Lung (tissue), 13 donors: ENCODE data around the gene IFI6. TPM values are rescaled to one million over a fixed set of nuclear protein-coding genes. Genes with fewer than 3 reads are reported as not detected.

Experiments
- ATAC-seq: fragments of 200-7000 bp; cut with Tn5 transposase; one replicate; pipeline ENCODE4 v1.9.1; 2020; ENCODE audit warnings: moderate number of reproducible peaks; ENCODE audit not compliant: insufficient read depth, low FRiP score
- DNase-seq, 3 donors: peaks; one replicate each; pipeline ENCODE4 v3.0.0-alpha.2; 2013 to 2017
- H3K27ac ChIP-seq, 2 donors: one replicate each; pipeline ENCODE4 v1.5.1; 2013; ENCODE audit warnings: mild to moderate bottlenecking in 2 of 2, moderate library complexity in 2 of 2, control low read depth in 1 of 2, inconsistent platforms in 1 of 2, low read depth in 1 of 2, low read length in 1 of 2
- H3K27me3 ChIP-seq, 3 donors: one replicate each; pipeline ENCODE4 v1.5.1; 2013; ENCODE audit warnings: low read length in 2 of 3; ENCODE audit not compliant: control insufficient read depth in 3 of 3, insufficient read depth in 3 of 3
- H3K36me3 ChIP-seq, 4 donors: one replicate each; pipeline ENCODE4 v1.5.1; 2013; ENCODE audit warnings: low read length in 4 of 4, mild to moderate bottlenecking in 1 of 4, moderate library complexity in 1 of 4; ENCODE audit not compliant: control insufficient read depth in 4 of 4, insufficient read depth in 4 of 4
- H3K4me1 ChIP-seq, 5 donors: one replicate each; pipeline ENCODE4 v1.5.1; 2013; ENCODE audit warnings: low read length in 5 of 5, mild to moderate bottlenecking in 2 of 5, moderate library complexity in 1 of 5; ENCODE audit not compliant: control insufficient read depth in 5 of 5, insufficient read depth in 5 of 5
- H3K4me3 ChIP-seq: one replicate; pipeline ENCODE4 v1.5.1; 2013; ENCODE audit warnings: mild to moderate bottlenecking, control low read depth, moderate library complexity
- H3K9ac ChIP-seq, 2 donors: one replicate each; pipeline ENCODE4 v1.5.1; 2013; ENCODE audit warnings: low read length in 2 of 2, control low read depth in 1 of 2; ENCODE audit not compliant: insufficient read depth in 1 of 2
- H3K9me3 ChIP-seq, 4 donors: one replicate each; pipeline ENCODE4 v1.5.1; 2013; ENCODE audit warnings: low read length in 3 of 4, mild to moderate bottlenecking in 1 of 4, moderate library complexity in 1 of 4; ENCODE audit not compliant: control insufficient read depth in 4 of 4, insufficient read depth in 3 of 4
- CTCF ChIP-seq: IDR thresholded peaks from 2 replicates; pipeline ENCODE4 v1.5.1; 2012; ENCODE audit warnings: mild to moderate bottlenecking; ENCODE audit errors: control extremely low read depth, extremely low read depth
- WGBS, 2 donors: extraction: QIAGEN DNeasy Blood & Tissue Kit; methylation state at CpG; one replicate each; pipeline ENCODE4 v1.1.7; 2013; 5-methylcytosine and 5-hydroxymethylcytosine counted together
- polyA plus RNA-seq, 2 donors: library from polyadenylated mRNA; stranded (reverse); fragments of 200-250 nt; gene quantifications; one replicate each; pipeline ENCODE4 v1.2.1, GENCODE V29; 2013
- small RNA-seq: library from RNA; depleted of rRNA; stranded (forward); fragments of <200 nt; gene quantifications from one replicate; pipeline ENCODE3, GENCODE V24; 2014; ENCODE audit warnings: low replicate concordance
- total RNA-seq, 2 donors: library from RNA; depleted of rRNA in 1 of 2; stranded (reverse); fragments of >200 nt in 1 of 2; gene quantifications; one replicate each; pipeline ENCODE4 v1.2.1, GENCODE V29; 2014 to 2021
- donor health status: control.
- donor health status: control.
- donor health status: Bipolar disorder and iron deficiency.
- donor health status: healthy.
- donor health status: DM: yes; HTN: yes; CAD: no.

Gene IFI6
- total and polyA plus RNA-seq, 4 donors, result 36.0 to 383 (median 120) TPM

GRCh38 chr1:27618341-27619082 lies 53.5 kb downstream of the IFI6 start:
- Histone ChIP-seq H3K9me3 (peaks cover 0 to 2% (median 0%) of the 10 kb centered on the region in 4 donors), H3K27me3 (no peaks in the 10 kb centered on the region), H3K4me1 (peaks cover 0 to 12% (median 0%) of the 10 kb centered on the region in 5 donors), H3K36me3 (peaks cover 0 to 18% (median 0%) of the 10 kb centered on the region in 4 donors), H3K9ac (no peak overlapping the region), H3K4me3 (no peak overlapping the region), H3K27ac (no peak overlapping the region)
- no peak for TF ChIP-seq CTCF
- no peak for ATAC-seq
- 41 to 63% methylated on average over 14 of the region's 14 CpGs for WGBS, 2 donors
- DNase-seq, result no peak

- ATAC-seq (no peak), DNase-seq (no peak)
- Histone ChIP-seq H3K4me1 (peaks cover 0 to 12% (median 0%) of the 10 kb centered on the region in 5 donors), H3K36me3 (peaks cover 0 to 14% (median 0%) of the 10 kb centered on the region in 4 donors), H3K27me3 (no peaks in the 10 kb centered on the region), H3K9me3 (peaks cover 0 to 2% (median 0%) of the 10 kb centered on the region in 4 donors), H3K9ac (no peak overlapping the region), H3K27ac (no peak overlapping the region), H3K4me3 (no peak overlapping the region)
- no peak for TF ChIP-seq CTCF
- 88 to 98% methylated on average over 2 of the region's 2 CpGs for WGBS, 2 donors
Observed at GRCh38 chr1:27617420-27617819, 54.6 kb downstream of the IFI6 start.

GRCh38 chr1:27616441-27616840 lies 55.6 kb downstream of the IFI6 start:
- Histone ChIP-seq H3K27ac (no peak overlapping the region), H3K9ac (no peak overlapping the region), H3K4me3 (no peak overlapping the region), H3K36me3 (peaks cover 0 to 14% (median 0%) of the 10 kb centered on the region in 4 donors), H3K4me1 (peaks cover 0 to 9% (median 0%) of the 10 kb centered on the region in 5 donors), H3K9me3 (peaks cover 0 to 2% (median 0%) of the 10 kb centered on the region in 4 donors), H3K27me3 (no peaks in the 10 kb centered on the region)
- 97 to 98% methylated on average over 2 of the region's 2 CpGs for WGBS, 2 donors
- TF ChIP-seq CTCF, result no peak
- DNase-seq (no peak), ATAC-seq (no peak)

Small RNAs within 50 kb of the gene (small RNA-seq; reads per million reads assigned to genes)
- gene AL031729.1 (not detected), gene RNU6-424P (not detected), gene RNU6-949P (not detected)

Other genes starting within 250 kb of the IFI6 start
- 100 to 1,000 TPM in 1 of 2 donors, 10 to 100 TPM in 1; 47.9 to 136 TPM for gene WASF2, start 182.0 kb downstream of the IFI6 start, total RNA-seq
- 10 to 100 TPM; 27.3 to 51.0 TPM for gene WASF2, start 182.0 kb downstream of the IFI6 start, polyA plus RNA-seq
- 10 to 100 TPM; 31.8 to 37.9 TPM for gene AHDC1, start 68.0 kb downstream of the IFI6 start, total RNA-seq
- gene AHDC1, start 68.0 kb downstream of the IFI6 start, polyA plus RNA-seq, result 10 to 100 TPM; 10.3 to 11.8 TPM
- gene FGR, start 37.0 kb downstream of the IFI6 start, total RNA-seq, result 100 to 1,000 TPM in 1 of 2 donors, 10 to 100 TPM in 1; 26.6 to 108 TPM
- gene FGR, start 37.0 kb downstream of the IFI6 start, polyA plus RNA-seq, result 100 to 1,000 TPM; 113 to 403 TPM
- gene FAM76A, start 53.8 kb upstream of the IFI6 start, total RNA-seq, result 10 to 100 TPM; 18.1 to 19.4 TPM
- gene FAM76A, start 53.8 kb upstream of the IFI6 start, polyA plus RNA-seq, result 1 to 10 TPM; 4.3 to 8.2 TPM
- gene STX12, start 101.0 kb upstream of the IFI6 start, total RNA-seq, result 10 to 100 TPM; 78.5 to 94.0 TPM
- gene STX12, start 101.0 kb upstream of the IFI6 start, polyA plus RNA-seq, result 10 to 100 TPM; 32.5 to 67.2 TPM
- 10 to 100 TPM; 32.1 to 37.0 TPM for gene PPP1R8, start 158.6 kb upstream of the IFI6 start, total RNA-seq
- gene PPP1R8, start 158.6 kb upstream of the IFI6 start, polyA plus RNA-seq, result 10 to 100 TPM; 20.9 to 34.6 TPM
- gene THEMIS2, start 200.4 kb upstream of the IFI6 start, total RNA-seq, result 100 to 1,000 TPM in 1 of 2 donors, 10 to 100 TPM in 1; 21.3 to 115 TPM
- gene THEMIS2, start 200.4 kb upstream of the IFI6 start, polyA plus RNA-seq, result 100 to 1,000 TPM in 1 of 2 donors, 10 to 100 TPM in 1; 29.0 to 153 TPM
- 10 to 100 TPM; 23.5 to 39.6 TPM for gene RPA2, start 242.4 kb upstream of the IFI6 start, total RNA-seq
- gene RPA2, start 242.4 kb upstream of the IFI6 start, polyA plus RNA-seq, result 10 to 100 TPM; 24.2 to 31.0 TPM